ENCODE data around the gene PDAP1. TPM values are rescaled to one million over a fixed set of nuclear protein-coding genes. Genes with fewer than 3 reads are reported as not detected.

Gene PDAP1
- total RNA-seq, 1 donor from 2014 or later = 91.2 TPM

- Mint-ChIP-seq H3K27me3 (ENCODE audit: low read depth) (no peaks in the 10 kb centered on the region), H3K36me3 (ENCODE audit: low read depth) (peaks cover 21% of the 10 kb centered on the region), H3K9me3 (ENCODE audit: low read depth) (no peaks in the 10 kb centered on the region), H3K4me1 (ENCODE audit: low read depth) (peaks cover 16% of the 10 kb centered on the region), H3K4me3 (ENCODE audit: unreplicated experiment) (no peak overlapping the region), H3K27ac (ENCODE audit: unreplicated experiment) (peak overlapping the region; percentile 41)
- peak; percentile 14 for TF ChIP-seq CTCF (IDR thresholded peaks at IDR 0.05)
- DNase-seq (ENCODE audit: low spot score) = no peak
Observed at GRCh38 chr7:99395616-99396327, 12.6 kb downstream of the PDAP1 start.

- no peak for DNase-seq (ENCODE audit: low spot score)
- no peak overlapping the region for H3K4me3 Mint-ChIP-seq (ENCODE audit: unreplicated experiment)
Observed at GRCh38 chr7:99394188-99394502, 14.3 kb downstream of the PDAP1 start.

GRCh38 chr7:99393355-99394187 lies 14.8 kb downstream of the PDAP1 start:
- H3K4me3 Mint-ChIP-seq (ENCODE audit: unreplicated experiment) = peak overlapping the region; percentile 48
- peaks cover 17% of the 10 kb centered on the region for H3K36me3 Mint-ChIP-seq (ENCODE audit: low read depth)
- TF ChIP-seq CTCF (IDR thresholded peaks at IDR 0.05) = no peak
- H3K9me3 Mint-ChIP-seq (ENCODE audit: low read depth) = no peaks in the 10 kb centered on the region
- no peaks in the 10 kb centered on the region for H3K27me3 Mint-ChIP-seq (ENCODE audit: low read depth)
- no peak for DNase-seq (ENCODE audit: low spot score)
- peaks cover 10% of the 10 kb centered on the region for H3K4me1 Mint-ChIP-seq (ENCODE audit: low read depth)
- peak overlapping the region; percentile 69 for H3K27ac Mint-ChIP-seq (ENCODE audit: unreplicated experiment)

More at GRCh38 chr7:99394188-99394502, 14.3 kb downstream of the PDAP1 start:
- no peak overlapping the region for H3K27ac Mint-ChIP-seq (ENCODE audit: unreplicated experiment)
- H3K4me1 Mint-ChIP-seq (ENCODE audit: low read depth) = peaks cover 16% of the 10 kb centered on the region
- H3K27me3 Mint-ChIP-seq (ENCODE audit: low read depth) = no peaks in the 10 kb centered on the region
- H3K9me3 Mint-ChIP-seq (ENCODE audit: low read depth) = no peaks in the 10 kb centered on the region
- no peak for TF ChIP-seq CTCF (IDR thresholded peaks at IDR 0.05)
- H3K36me3 Mint-ChIP-seq (ENCODE audit: low read depth) = peaks cover 20% of the 10 kb centered on the region

- Mint-ChIP-seq H3K36me3 (ENCODE audit: low read depth) (peaks cover 19% of the 10 kb centered on the region), H3K4me1 (ENCODE audit: low read depth) (peaks cover 10% of the 10 kb centered on the region), H3K9me3 (ENCODE audit: low read depth) (no peaks in the 10 kb centered on the region), H3K27me3 (ENCODE audit: low read depth) (no peaks in the 10 kb centered on the region), H3K4me3 (ENCODE audit: unreplicated experiment) (peak overlapping the region; percentile 48), H3K27ac (ENCODE audit: unreplicated experiment) (peak overlapping the region; percentile 57)
- TF ChIP-seq CTCF (IDR thresholded peaks at IDR 0.05) = no peak
- DNase-seq (ENCODE audit: low spot score) = no peak
Observed at GRCh38 chr7:99392659-99393354, 15.6 kb downstream of the PDAP1 start.

- no peak overlapping the region for H3K27ac Mint-ChIP-seq (ENCODE audit: unreplicated experiment)
- H3K9me3 Mint-ChIP-seq (ENCODE audit: low read depth) = no peaks in the 10 kb centered on the region
- H3K4me1 Mint-ChIP-seq (ENCODE audit: low read depth) = peaks cover 10% of the 10 kb centered on the region
- H3K4me3 Mint-ChIP-seq (ENCODE audit: unreplicated experiment) = no peak overlapping the region
- no peak for TF ChIP-seq CTCF (IDR thresholded peaks at IDR 0.05)
- no peak for DNase-seq (ENCODE audit: low spot score)
- H3K27me3 Mint-ChIP-seq (ENCODE audit: low read depth) = no peaks in the 10 kb centered on the region
- peaks cover 20% of the 10 kb centered on the region for H3K36me3 Mint-ChIP-seq (ENCODE audit: low read depth)
Observed at GRCh38 chr7:99392046-99392445, 16.4 kb downstream of the PDAP1 start.
